Mesothelial cell of epicardium (in vitro differentiated cells): ENCODE data around the gene OCIAD1. TPM values are rescaled to one million over a fixed set of nuclear protein-coding genes. Genes with fewer than 3 reads are reported as not detected.
A peak's percentile ranks its signal among the peaks of the same experiment; 100 is the strongest.
"Not testable (repeated sequence)": the region's sequence is repeated elsewhere in the genome, so short reads cannot be mapped to it uniquely, and the experiment has no call there.

ENCODE experiments used
- DNase-seq, 2 experiments: peaks; one replicate each; pipeline ENCODE4 v3.0.0; 2021; ENCODE audit warnings: low spot score in 2 of 2; ENCODE audit not compliant: unreplicated experiment in 2 of 2
- H3K27ac Mint-ChIP-seq: 2 replicates; pipeline ENCODE4 v1.8.0; 2021; ENCODE audit warnings: mixed read lengths
- H3K27me3 Mint-ChIP-seq: 2 replicates; pipeline ENCODE4 v1.8.0; 2021; ENCODE audit warnings: low read depth, mixed read lengths
- H3K36me3 Mint-ChIP-seq: 2 replicates; pipeline ENCODE4 v1.8.0; 2021; ENCODE audit warnings: mixed read lengths
- H3K4me1 Mint-ChIP-seq: 2 replicates; pipeline ENCODE4 v1.8.0; 2021; ENCODE audit warnings: mixed read lengths
- H3K4me3 Mint-ChIP-seq: 2 replicates; pipeline ENCODE4 v1.8.0; 2021; ENCODE audit warnings: mild to moderate bottlenecking, moderate library complexity, mixed read lengths
- H3K9me3 Mint-ChIP-seq: 2 replicates; pipeline ENCODE4 v1.8.0; 2021; ENCODE audit warnings: mixed read lengths
- total RNA-seq: library from RNA; stranded (reverse); gene quantifications from 3 replicates; pipeline ENCODE4 v1.2.1, GENCODE V29; 2021
- TF ChIP-seq, protein P1 (sequence below): fragments of 200-600 bp; sonication (generic); IDR thresholded peaks from one replicate; pipeline ENCODE4 v1.5.0; 2021; ENCODE audit warnings: antibody characterized with exemption; ENCODE audit not compliant: unreplicated experiment

Gene OCIAD1
- total RNA-seq, 1 donor from 2014 or later: 149 TPM

DNA sequence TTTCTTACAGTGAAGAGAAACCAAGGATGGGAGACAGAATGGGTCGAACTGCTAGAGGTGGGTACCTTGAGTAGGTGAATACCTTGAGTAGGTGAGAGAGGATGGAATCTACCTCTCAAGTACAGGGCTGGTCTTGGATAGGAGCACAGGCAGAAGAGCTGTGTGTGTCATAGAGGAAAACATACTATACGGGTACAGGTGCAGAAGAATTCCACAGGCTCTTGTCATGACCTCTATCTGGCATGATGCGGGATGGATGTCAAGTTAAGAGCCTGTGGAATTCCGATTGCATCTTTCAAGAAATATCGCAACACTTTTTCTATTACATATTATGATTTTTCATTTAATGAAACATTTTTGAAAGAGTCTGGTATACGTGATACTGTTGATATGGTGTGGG, 18.0 kb upstream of the OCIAD1 start:
- no peak for DNase-seq
- Mint-ChIP-seq H3K4me1 (peaks cover 2% of the 10 kb centered on the region), H3K36me3 (no peaks in the 10 kb centered on the region), H3K27ac (peak overlapping the region; percentile 7), H3K4me3 (no peak overlapping the region), H3K27me3 (no peaks in the 10 kb centered on the region), H3K9me3 (peaks cover 5% of the 10 kb centered on the region)
- TF ChIP-seq, protein P1, sequence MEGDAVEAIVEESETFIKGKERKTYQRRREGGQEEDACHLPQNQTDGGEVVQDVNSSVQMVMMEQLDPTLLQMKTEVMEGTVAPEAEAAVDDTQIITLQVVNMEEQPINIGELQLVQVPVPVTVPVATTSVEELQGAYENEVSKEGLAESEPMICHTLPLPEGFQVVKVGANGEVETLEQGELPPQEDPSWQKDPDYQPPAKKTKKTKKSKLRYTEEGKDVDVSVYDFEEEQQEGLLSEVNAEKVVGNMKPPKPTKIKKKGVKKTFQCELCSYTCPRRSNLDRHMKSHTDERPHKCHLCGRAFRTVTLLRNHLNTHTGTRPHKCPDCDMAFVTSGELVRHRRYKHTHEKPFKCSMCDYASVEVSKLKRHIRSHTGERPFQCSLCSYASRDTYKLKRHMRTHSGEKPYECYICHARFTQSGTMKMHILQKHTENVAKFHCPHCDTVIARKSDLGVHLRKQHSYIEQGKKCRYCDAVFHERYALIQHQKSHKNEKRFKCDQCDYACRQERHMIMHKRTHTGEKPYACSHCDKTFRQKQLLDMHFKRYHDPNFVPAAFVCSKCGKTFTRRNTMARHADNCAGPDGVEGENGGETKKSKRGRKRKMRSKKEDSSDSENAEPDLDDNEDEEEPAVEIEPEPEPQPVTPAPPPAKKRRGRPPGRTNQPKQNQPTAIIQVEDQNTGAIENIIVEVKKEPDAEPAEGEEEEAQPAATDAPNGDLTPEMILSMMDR: no peak

DNA sequence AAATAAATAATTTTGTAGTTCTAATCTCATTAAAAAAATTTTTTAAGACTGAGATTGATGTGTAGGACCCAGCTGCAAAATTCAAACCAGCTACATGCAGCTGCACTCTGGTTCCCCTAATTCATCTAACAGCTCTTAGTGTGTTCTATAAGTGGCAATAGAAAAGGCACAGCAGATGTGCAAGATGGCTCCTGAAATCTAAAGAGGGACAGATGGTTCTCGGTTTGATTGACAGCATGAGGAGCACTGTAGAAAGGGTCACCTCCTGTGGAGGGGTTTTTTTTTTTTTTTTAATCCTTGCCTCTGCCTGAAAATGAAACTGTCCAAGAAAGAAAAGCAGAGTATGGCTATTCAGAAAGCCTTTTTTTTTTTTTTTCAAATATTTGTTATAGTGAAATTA, 16.9 kb upstream of the OCIAD1 start:
- H3K4me1 Mint-ChIP-seq: peaks cover 2% of the 10 kb centered on the region
- H3K9me3 Mint-ChIP-seq: peaks cover under 1% of the 10 kb centered on the region
- DNase-seq: no peak
- H3K36me3 Mint-ChIP-seq: no peaks in the 10 kb centered on the region
- TF ChIP-seq, protein P1: no peak
- H3K27ac Mint-ChIP-seq: no peak overlapping the region
- H3K4me3 Mint-ChIP-seq: no peak overlapping the region
- H3K27me3 Mint-ChIP-seq: no peaks in the 10 kb centered on the region

DNA sequence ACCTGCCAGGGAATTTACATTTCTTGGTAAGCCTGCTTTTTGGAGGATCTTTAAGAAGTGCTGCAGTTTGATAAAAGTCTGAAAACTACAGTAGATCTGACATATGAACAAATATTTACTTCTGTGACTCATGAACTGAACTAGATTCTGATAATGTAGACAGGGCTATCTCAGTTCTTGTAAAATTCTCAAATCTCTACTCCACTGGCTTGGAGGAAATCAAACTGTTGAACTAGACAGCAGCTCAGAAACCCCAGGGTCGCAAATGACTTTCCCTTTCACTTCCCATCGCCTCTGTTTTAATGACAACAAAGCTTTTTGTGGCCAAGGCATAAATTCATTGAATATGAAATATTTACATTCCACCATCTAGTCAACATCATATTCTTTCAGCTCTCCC, 15.4 kb upstream of the OCIAD1 start:
- Mint-ChIP-seq H3K27me3 (peaks cover 8% of the 10 kb centered on the region), H3K4me1 (peaks cover 2% of the 10 kb centered on the region), H3K4me3 (no peak overlapping the region), H3K27ac (no peak overlapping the region), H3K36me3 (no peaks in the 10 kb centered on the region), H3K9me3 (peaks cover 8% of the 10 kb centered on the region)
- DNase-seq: no peak
- TF ChIP-seq, protein P1: no peak

DNA sequence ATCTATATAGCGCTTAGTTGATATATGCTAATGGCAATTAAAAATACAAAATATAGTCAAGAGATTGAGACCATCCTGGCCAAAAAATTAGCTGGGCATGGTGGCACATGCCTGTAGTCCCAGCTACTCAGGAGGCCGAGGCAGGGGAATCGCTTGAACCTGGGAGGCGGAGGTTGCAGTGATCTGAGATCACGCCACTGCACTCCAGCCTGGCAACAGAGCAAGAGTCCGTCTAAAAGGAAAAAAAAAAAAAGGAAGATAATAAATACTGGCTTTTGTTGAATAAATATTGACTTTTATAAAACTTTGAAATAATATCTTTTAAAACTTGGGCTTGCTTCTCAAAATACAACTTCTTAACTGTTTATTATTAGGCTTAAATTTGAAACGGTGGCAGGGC, 14.6 kb upstream of the OCIAD1 start:
- H3K4me3 Mint-ChIP-seq, DNase-seq, H3K27ac Mint-ChIP-seq, H3K36me3 Mint-ChIP-seq, H3K4me1 Mint-ChIP-seq: not testable (repeated sequence)
- Mint-ChIP-seq H3K27me3 (peaks cover 14% of the 10 kb centered on the region), H3K9me3 (peaks cover 11% of the 10 kb centered on the region)

DNA sequence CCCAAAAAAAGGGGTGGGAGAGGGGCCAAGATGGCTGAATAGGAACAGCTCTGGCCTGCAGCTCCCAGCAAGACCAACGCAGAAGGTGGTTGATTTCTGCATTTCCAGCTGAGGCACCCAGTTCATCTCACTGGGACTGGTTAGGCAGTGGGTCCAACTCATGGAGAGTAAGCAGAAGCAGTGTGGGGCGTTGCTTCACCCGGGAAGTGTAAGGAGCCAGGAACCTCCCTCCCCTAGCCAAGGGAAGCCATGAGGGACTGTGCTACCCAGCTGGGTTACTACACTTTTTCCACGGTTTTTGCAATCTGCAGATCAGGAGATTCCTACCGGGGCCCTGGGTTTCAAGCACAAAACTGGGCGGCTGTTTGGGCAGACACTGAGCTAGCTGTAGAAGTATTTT, 13.9 kb upstream of the OCIAD1 start:
- no peak overlapping the region for H3K4me3 Mint-ChIP-seq
- TF ChIP-seq, protein P1: no peak
- no peak overlapping the region for H3K27ac Mint-ChIP-seq
- no peaks in the 10 kb centered on the region for H3K36me3 Mint-ChIP-seq
- peaks cover 17% of the 10 kb centered on the region for H3K9me3 Mint-ChIP-seq
- H3K27me3 Mint-ChIP-seq: peaks cover 14% of the 10 kb centered on the region
- peaks cover 2% of the 10 kb centered on the region for H3K4me1 Mint-ChIP-seq
- DNase-seq: no peak

DNA sequence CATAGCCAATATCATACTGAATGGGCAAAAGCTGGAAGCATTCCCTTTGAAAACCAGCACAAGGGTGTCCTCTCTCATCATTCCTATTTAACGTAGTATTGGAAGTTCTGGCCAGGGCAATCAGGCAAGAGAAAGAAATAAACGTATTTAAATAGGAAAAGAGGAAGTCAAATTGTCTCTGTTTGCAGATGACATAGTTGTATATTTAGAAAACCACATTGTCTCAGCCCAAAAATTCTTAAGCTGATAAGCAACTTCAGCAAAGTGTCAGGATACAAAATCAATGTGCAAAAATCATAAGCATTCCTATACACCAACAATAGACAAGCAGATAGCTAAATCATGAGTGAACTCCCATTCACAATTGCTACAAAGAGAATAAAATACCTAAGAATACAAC, 9.5 kb upstream of the OCIAD1 start:
- not testable (repeated sequence) for H3K4me1 Mint-ChIP-seq, H3K4me3 Mint-ChIP-seq, H3K36me3 Mint-ChIP-seq, DNase-seq, H3K27ac Mint-ChIP-seq
- peaks cover 27% of the 10 kb centered on the region for H3K27me3 Mint-ChIP-seq
- peaks cover 26% of the 10 kb centered on the region for H3K9me3 Mint-ChIP-seq

DNA sequence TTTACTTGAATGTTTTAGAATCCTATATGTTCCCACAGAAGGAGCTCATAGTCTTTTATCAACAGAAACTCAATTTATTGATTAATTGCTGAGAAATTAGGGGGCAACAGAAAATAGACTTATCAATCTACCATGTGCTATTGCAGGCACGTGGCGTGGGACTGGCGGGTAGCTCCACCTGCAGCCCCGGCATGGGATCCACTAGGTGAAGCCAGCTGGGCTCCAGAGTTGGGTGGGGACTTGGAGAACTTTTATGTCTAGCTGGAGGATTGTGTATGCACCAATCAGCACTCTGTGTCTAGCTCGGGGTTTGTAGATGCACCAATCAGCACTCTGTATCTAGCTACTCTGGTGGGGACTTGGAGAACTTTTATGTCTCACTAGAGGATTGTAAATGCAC, 3.3 kb upstream of the OCIAD1 start:
- TF ChIP-seq, protein P1: no peak
- no peaks in the 10 kb centered on the region for H3K36me3 Mint-ChIP-seq
- no peak for DNase-seq
- peaks cover 15% of the 10 kb centered on the region for H3K4me1 Mint-ChIP-seq
- H3K27me3 Mint-ChIP-seq: peaks cover 15% of the 10 kb centered on the region
- no peak overlapping the region for H3K4me3 Mint-ChIP-seq
- no peak overlapping the region for H3K27ac Mint-ChIP-seq
- peaks cover 2% of the 10 kb centered on the region for H3K9me3 Mint-ChIP-seq
